Midbrain (tissue), 1 donor: ENCODE results near the gene STAT4.

ENCODE experiments used
- DNase-seq: peaks from one replicate; lab custom pipeline; 2025; lab: John Stamatoyannopoulos, UW

The STAT4 gene

DNA sequence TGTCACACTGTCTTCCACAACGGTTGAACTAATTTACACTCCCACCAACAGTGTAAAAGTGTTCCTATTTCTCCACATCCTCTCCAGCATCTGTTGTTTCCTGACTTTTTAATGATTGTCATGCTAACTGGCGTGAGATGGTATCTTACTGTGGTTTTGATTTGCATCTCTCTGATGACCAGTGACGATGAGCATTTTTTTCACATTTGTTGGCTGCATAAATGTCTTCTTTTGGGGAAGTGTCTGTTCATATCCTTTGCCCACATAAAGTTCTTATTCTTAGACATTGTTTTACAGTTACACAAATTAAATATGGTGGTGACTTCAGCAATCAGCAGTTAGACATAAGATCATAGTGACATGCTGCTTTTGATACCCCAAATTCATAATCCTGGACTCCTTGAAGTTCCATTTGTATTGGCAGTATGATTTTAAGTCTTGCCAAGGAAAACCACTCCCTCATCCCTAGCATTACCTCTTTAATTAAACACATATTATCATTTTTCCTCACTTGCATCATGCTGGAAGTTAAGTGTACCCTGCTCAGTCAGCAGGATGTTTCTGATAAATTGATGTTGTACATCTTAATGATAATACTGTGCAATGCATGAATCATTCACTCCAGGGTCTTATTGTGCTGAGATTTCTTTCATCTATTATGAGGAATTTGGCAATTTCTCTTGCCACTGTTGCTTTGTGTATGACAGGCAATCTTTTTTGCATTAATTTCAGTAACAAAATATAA, 69.2 kb downstream of the STAT4 start:
- no peak for DNase-seq

DNA sequence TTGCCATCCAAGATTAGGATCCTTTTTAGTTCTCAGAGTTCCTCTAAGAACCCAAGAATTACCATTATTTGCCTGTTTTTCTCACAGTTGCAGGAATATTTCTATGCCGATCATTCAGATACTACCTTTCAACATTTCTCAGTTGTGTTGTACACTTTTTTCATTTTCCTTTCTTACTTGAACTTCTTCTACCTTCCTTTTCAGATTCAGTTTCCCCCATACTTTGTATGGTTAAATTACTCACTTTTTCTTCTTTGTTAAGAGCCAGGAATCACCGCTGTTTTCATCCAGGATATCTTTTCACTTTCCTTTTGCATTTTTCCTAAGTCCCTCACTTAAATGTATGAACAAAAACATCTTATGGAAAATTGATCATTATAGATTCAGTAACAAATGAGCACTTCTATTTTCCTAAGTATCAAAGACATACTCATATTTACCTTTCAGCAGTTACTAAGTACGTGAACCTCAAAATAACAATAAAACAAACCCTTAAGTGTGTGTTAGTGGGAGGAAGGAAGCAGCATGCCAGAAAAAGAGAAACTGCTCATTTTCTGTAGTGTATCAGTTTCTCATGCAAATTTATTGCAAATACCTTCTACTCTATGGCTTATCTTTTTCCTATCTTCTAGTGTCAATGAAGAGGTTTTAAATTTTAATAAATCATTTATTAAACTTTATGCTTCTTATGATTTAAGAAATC, 72.5 kb downstream of the STAT4 start:
- DNase-seq = no peak

DNA sequence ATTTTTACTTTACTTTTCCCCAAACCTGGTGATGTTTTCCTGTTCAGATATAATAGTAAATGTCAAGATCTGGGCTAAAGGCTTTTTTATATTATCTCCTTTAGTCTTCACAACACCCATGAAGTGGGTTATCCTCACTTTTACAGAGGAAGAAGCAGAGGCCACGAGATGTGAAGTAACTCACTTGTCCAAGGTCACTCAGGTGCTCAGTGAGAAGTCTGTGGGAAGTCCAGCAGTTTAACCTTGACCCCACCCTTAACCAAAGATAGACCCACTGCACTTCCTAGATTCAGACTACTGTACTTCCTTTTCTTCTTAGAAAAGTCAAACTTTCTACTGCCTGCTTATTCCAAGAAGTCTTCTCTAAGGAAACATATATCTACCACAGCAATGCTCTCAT, 80.5 kb downstream of the STAT4 start:
- DNase-seq = no peak

DNA sequence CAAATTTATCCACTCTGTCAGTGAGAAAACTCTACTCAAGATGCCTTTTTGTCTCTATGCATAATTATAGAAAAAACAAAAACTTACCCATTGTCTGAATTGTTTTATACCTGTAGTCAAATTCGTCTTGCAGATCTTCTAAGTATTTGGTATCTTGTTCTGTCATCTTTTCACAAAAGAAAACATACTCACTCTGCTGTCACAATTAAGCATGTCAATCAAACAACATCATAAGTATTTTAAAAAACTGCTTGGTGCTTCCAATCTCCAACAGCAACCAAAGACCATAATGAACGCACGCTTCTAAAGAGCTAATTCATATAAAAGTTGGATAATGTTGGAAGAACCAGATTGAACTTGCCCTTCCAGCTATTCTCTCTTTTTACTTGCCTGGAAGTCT, 81.2 kb downstream of the STAT4 start:
- no peak for DNase-seq

DNA sequence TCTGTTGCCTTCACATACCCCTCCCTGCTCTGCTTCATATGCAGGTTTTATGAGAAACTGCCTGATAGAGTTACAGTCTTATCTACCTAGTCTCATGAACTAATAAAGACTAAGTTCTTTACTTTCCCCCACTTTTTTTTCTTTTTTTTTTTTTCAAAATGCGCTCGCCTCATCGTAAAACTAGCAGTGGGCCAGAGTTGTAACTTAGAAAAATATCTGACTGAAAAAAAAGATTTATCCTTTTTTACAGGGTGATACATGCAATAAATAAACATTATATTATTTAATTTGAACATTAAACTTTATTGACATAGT, 83.9 kb downstream of the STAT4 start:
- DNase-seq = no peak

DNA sequence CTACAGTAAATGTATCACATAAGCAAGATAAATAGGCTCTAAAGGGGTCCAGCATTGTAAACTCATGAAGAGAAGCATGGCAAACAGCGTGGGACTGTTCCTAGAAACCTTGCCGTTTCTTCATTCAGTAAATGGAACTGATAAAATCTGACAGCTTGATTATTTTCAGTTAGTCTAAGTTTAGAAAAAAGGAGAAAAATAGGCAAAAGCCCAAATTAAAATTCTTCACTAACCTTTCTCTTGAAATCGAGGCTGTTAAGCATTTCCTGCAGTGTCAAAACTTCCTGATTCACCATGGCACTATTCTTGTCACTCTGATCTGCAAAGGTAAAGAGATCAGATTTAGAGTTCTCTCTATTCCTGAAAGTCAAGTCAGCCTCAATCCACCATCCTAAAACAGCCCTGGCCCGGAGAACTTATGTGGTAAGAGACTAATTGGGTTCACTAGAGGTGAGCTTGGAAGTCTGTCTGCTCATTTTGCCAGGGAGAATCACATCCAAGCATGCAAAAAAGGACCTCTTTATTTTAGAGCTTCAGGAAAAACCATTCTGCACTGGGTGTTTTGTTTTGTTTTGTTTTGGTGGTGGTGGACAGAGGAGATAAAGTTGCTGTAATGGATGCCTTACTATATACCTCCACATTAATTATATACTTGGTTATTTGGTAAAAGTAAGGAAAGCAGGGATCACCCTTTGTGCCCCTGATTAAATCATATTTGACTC, 84.4 kb downstream of the STAT4 start:
- DNase-seq = no peak

DNA sequence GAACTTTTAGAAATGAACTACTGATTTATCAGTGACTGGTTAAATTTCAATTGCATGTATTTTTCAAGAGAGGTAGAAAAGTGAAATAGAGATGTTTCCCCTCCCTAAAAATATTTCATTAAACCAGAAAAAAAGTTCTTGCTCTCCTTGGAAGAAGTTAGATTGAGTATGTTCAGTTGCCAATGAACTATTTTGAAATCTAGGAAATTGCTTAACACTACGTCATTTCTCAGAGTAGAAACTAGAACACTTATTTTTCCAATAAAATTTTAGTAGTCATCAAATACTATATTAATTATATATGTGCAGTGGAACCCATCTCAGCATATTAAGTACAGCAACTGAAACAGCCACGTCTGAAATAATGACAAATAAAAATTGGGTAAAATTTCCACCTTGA, 85.0 kb downstream of the STAT4 start:
- no peak for DNase-seq

DNA sequence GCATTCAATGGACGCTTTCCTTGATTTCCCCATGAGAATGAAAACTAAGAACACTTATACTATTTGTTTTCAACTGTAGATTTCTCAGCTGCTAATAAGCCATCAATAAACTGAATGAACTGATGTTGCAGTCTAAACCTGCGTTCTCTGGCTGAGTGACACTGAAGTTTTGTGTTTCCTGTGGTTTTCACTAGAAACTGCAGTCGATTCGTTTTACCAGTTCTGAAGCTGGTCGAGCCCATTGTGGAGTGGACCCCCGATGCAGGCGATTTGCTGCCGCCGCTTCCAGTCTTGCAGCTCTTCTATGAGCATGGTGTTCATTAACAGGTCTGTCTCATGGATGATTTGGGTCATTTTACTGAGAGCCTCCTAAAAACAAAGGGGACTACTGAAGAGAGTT, 86.2 kb downstream of the STAT4 start:
- no peak for DNase-seq

DNA sequence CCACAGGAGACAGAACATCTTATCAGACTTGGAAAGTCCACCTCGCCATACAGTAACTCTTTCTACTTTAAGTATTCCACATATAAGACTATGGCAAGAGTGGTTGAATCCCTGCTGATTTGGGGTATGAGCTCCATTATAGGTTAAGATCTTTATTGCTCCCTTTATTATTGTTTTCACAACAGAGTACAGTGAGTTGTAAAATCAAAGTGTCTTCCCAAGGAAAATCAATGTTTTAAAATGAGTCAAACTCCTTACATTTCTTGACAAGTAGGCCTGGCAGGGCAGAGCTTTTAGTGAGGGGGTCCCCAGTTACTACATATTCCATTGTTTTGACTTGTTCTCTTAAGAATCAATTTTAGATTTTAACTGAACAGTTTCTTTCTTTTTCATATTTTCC, 87.2 kb downstream of the STAT4 start:
- DNase-seq = no peak

DNA sequence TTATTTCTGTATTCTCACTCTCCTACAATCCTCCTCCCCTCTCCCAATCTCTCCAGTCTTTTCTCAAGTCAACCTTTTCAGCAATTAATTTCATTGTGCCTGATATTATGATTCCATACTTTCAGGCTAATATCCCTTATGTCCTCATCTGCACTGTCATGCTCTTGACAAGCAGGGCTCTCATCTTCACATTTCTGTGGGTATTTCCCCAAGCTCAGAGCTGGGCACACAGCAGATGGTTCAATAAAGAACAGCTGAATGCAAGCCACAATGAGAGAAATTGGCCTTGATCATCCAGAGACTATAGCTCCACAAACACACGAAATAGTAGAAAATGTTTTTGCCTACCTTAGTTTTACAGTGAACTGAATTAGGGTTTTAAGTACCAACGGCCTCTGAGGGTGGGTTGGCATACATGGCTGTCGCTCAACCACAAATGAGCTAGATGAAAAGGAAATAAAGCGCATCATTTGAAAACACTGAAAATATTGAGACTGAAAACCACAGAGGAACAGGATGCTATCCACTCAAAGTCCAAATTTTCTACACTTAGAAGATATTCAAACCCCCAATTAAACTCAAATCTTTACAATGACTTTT, 89.3 kb downstream of the STAT4 start:
- no peak for DNase-seq

DNA sequence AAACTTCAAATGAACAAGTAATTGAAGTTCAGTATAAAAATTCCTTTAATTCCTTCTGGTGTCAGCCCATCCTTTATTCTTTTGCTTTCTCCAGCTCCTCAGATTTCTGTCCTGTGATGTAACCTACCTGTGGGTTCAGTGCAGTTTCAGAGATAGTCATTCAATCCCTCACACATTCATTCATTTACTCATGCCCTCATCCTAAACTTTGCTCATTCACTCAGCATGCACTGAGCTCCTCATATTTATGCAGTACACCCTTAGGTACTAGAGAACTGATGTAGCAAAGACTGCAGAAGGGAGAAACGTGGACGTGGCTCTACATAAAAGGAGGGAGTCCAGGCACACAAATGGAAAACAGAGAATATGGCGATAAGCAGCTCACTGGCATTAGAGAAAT, 91.5 kb downstream of the STAT4 start:
- no peak for DNase-seq

DNA sequence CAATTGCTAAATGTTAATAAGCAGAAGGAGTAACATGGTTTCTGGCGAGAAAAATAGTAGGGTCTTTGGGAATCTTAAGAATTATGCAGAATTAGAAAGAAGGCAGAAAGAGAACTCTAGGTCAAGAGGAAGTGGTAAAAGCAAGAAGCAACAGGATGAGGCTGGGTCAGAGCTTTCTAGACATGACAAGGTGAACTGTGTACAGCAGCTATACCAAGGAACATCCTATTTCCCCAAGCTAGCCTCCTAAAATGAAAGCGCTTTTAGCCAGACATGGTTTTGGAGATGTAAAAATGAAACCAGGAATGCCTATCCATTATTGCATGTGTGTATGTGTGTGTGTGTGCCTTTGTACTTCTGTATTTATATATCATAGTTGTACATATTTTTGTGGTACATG, 94.6 kb downstream of the STAT4 start:
- no peak for DNase-seq

DNA sequence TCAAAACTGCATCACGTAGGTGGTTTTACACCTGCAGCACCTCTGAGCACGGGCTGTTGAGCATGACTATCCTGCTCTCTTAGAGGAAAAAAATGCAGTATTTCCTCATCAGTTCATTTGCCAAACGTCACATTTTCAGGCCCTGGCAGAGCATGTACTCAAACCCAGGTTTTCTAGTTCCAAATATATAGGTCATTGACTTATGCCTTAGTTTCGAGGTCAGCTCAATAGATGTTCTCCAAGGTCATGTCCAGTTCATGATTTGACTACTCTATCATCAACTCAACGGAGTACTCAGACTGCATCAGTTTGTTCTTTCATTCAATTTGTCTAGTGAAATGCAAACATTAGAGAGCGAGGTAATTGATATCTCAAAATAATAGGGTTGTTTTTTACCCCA, 97.5 kb downstream of the STAT4 start:
- no peak for DNase-seq

DNA sequence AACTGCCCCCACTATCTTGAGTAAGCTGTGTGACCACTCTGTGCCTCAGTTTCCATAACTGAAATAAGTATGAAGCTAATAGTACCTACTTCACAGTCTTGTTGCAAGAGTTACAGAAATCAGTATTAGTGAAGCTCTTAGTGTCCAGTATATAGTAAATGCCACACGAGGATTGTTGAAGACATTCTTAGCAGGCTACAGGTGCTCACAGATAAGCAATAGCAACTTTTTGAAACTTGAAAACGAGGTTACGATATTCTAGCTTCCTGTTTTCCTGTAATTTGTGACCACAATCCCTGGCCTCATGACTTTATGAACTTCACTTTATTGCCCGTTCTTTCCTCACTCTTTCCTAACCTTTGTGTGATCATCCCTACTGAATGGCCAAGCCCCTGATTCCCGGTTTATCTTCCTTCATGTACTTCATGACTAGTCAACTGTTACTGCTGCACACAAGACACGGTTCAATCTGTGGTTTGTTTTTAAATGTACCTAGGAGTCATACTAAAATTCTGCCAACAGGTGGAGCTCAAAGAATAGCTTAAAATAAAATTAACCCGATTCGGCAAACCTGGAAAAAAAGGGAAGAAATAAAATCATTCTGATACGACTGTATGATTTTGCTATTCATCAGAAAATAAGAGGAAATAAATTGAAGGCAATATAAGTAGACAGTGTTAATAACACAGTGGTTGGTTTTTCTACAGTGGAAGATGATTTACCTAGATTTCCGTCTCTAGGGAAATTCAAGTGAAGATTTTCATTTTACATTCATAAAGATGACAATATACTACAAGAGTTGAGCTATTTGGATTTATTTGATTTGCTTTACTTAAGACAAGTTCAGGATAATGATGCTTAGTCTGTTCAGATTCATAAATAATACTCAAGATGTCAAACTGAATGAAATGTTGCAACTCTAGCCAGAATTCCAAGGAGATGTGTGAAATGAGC, 98.7 kb downstream of the STAT4 start:
- peak; percentile 56 for DNase-seq

DNA sequence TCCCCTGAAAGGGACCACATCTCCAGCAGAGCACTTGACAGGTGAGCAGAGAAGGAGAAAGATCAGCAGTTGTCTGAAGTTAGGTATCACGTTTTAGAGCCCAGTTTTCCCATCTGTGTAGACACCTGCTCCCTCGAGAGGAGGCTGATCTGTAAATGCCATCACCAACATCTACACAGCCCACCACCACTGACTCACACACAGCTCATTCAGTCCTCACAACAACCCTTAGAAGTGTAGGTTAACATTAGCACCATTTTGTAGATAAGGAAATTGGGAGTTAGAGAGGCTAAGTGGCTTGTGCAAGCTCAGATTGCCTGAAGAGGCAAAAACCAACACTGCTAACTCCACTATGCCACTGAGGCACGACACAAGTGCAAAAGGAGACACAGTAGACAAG, 99.6 kb downstream of the STAT4 start:
- no peak for DNase-seq

DNA sequence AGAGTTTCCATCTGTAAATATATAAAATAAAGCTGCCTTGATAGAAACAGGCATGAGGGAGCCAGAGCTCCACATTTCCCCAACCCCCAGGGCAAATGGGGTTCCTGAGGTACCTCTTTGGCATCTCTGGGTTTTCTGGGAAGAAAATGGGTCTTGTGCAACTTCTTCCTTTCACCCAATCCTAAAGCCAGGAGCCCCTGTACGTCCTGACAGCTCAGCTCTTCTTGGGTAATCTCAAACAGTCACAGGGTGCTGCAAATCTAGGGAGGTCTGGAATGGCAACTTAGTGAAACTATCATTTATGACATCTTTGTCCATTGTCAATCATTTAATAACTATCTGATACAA, 100.2 kb downstream of the STAT4 start:
- no peak for DNase-seq

DNA sequence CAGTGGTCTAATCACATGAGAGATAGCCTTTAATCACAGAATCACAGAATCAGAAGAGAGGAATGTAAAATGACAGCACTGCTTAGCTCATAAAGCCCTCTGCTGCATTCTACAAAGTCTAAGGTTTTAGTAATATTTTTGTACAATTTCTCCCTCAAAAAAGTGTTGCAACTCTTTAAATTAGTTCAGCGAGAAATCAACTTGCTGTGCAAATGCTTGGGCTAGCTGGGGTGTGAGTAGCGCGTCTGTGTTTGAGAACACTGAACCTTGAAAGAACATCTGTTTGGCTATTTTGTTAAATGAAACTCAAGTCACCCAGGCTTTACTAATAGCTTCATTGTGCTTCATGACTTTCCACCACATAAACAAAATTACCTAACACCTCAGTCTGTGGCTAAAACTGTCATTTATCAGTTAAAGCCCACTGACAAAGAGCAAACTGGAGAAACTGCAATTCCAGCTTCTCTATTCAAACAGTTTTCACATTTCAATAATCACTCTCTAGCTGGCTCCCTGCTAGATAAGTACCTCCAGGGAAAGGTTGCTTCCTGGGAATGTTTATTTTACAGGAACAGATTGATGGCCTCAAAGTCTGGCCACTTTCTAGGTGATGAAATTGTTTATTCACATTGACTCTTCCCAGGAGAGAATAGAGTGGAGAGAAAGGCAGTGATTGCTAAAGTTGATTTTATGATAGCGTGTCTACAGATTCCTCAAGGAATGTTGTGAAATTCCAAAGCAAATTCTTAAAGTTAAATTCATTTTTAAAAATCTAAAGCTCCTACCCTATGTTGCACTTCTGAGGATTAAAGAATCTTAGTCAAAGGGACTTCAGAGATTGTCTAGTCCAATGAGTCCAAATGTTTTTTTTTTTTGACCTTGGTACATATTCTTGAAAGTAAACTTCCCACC, 100.8 kb downstream of the STAT4 start:
- no peak for DNase-seq

DNA sequence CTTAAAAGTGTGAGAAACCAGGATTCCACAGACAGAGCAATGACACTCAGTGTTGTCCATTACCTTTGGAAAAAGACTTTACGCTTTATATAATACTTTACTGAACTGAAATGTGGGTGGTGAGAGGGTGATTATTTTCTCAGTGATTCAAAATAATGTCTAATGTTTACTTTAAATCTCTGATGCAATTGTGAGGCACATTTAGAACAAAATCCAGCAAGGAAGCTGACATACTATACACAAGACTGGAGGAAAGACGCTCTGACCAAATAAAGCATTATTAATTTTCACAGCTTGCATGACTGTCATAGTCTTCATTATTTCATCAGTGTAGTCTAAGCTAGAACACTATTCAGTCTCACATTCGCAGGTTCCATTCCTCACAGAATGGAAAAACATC, 102.7 kb downstream of the STAT4 start:
- no peak for DNase-seq

DNA sequence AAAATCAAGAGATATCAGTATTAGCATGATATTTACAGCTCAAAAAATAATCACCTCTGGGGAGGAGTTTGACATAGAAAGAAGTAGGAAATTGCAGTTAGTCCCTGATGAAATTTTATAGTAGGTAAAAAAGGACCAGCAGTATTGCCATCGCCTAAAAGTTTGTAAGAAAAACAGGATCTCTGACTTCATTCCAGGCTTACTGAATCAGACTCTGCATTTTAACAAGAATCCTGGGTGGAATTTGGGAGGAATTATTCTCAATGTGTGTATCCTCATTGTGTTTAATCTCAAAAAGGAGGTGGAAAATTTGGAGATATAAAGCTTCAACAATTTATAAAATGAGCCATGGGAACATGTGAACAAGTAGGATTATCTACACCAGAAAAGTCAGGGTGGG, 105.7 kb downstream of the STAT4 start:
- DNase-seq = no peak

DNA sequence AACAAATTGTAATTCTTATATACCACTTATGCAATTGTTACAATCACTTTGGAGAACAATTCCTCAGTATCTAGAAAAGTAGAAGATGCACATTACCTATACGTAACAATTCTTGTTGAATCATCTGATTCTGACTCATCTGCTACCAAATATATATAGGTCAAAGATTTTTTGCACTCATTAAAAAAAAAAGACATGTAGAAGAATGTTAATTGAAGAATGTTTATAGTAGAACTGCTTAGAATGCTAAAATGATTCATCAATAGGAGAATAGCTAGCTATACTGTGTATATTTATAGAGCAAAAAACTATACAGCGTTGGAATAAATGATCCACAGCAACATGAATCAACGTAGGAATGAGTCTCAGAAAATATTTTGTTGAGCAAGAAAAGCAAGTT, 107.4 kb downstream of the STAT4 start:
- no peak for DNase-seq
